K562 (cell line): ENCODE data around the gene FAM167B. TPM values are rescaled to one million over a fixed set of nuclear protein-coding genes. Genes with fewer than 3 reads are reported as not detected.

Experiments
- ARID1B ChIP-seq: fragments of 450-650 bp; IDR thresholded peaks from 2 replicates; pipeline ENCODE4 v1.6.1; 2016; ENCODE audit warnings: antibody characterized with exemption, mild to moderate bottlenecking, inconsistent platforms
- BCOR ChIP-seq: fragments of 450-650 bp; IDR thresholded peaks from 2 replicates; pipeline ENCODE4 v1.6.1; 2016
- BDP1 ChIP-seq: IDR thresholded peaks from 3 replicates; pipeline ENCODE4 v1.6.1; 2011; ENCODE audit not compliant: insufficient read length, insufficient read depth
- DNMT1 ChIP-seq: fragments of 450-650 bp; IDR thresholded peaks from 2 replicates; pipeline ENCODE4 v1.6.1; 2016; ENCODE audit warnings: antibody characterized with exemption, mild to moderate bottlenecking
- MCM3 ChIP-seq: fragments of 450-650 bp; IDR thresholded peaks from 2 replicates; pipeline ENCODE4 v1.6.1; 2016
- MLX ChIP-seq, 2 experiments: fragments of 450-650 bp in 1 of 2; sonication (generic) in 1 of 2; formaldehyde crosslinking; conservative IDR thresholded peaks; 2 replicates each; pipeline versions ENCODE4 v1.4.0 to v1.8.1; 2020 to 2022; ENCODE audit warnings: mild to moderate bottlenecking in 1 of 2, missing genetic modification reagents in 1 of 2
- MTA1 ChIP-seq: fragments of 450-650 bp; IDR thresholded peaks from 2 replicates; pipeline ENCODE4 v1.6.1; 2017; ENCODE audit warnings: borderline replicate concordance
- NFRKB ChIP-seq: fragments of 450-650 bp; IDR thresholded peaks from 2 replicates; pipeline ENCODE4 v1.6.1; 2016; ENCODE audit warnings: low read depth
- NR4A1 ChIP-seq, 2 experiments: fragments of 250-450 bp in 1 of 2; fragments of 450-650 bp in 1 of 2; sonication (Bioruptor Pico) in 1 of 2; IDR thresholded peaks; 2 replicates each; pipeline versions ENCODE4 v1.4.0 to v1.6.1; 2016 to 2020; ENCODE audit warnings: mild to moderate bottlenecking in 2 of 2, missing compliant biosample characterization in 1 of 2, missing genetic modification characterization in 1 of 2, moderate library complexity in 1 of 2
- RBFOX2 ChIP-seq: fragments of 200-400 bp; formaldehyde crosslinking; IDR thresholded peaks from 2 replicates; pipeline ENCODE4 v1.6.1; 2017; ENCODE audit warnings: low read depth, mild to moderate bottlenecking, low read length, moderate library complexity
- TEAD4 ChIP-seq, 2 experiments: sonication (generic) in 1 of 2; formaldehyde crosslinking in 1 of 2; IDR thresholded peaks; 2 replicates each; pipeline versions ENCODE4 v1.6.1 to v1.8.0; 2012 to 2022; ENCODE audit warnings: borderline replicate concordance in 1 of 2, inconsistent platforms in 1 of 2, low read length in 1 of 2, mild to moderate bottlenecking in 1 of 2, missing genetic modification reagents in 1 of 2
- ZNF12 ChIP-seq: sonication (generic); formaldehyde crosslinking; IDR thresholded peaks from 2 replicates; pipeline ENCODE4 v1.4.0; 2020; ENCODE audit warnings: mild to moderate bottlenecking, missing genetic modification reagents
- ZNF165 ChIP-seq: fragments of 250-450 bp; sonication (Bioruptor Pico); IDR thresholded peaks from 2 replicates; pipeline ENCODE4 v1.4.0; 2020; ENCODE audit warnings: borderline replicate concordance
- ZNF717 ChIP-seq: fragments of 250-450 bp; sonication (Bioruptor Pico); IDR thresholded peaks from 2 replicates; pipeline ENCODE4 v1.5.0; 2021
- polyA plus RNA-seq, 8 experiments: library from polyadenylated mRNA; depleted of rRNA in 4 of 8; stranded (reverse) in 5 of 8; unstranded in 3 of 8; fragments of >200 nt; fragmentation: Nextera tagmentation in 2 of 8; fragmentation: Illumina TruSeq in 1 of 8; extraction: Ambion mirVana in 2 of 8; extraction: Trizol in 1 of 8; gene quantifications; 2 replicates each; pipeline versions ENCODE4 v1.2.1 to v1.2.3, GENCODE V29; 2011 to 2014; ENCODE audit warnings: inconsistent platforms in 1 of 8, missing spikeins in 1 of 8
- total RNA-seq, 7 experiments: library from RNA; depleted of rRNA in 6 of 7; stranded (reverse); fragments of >200 nt in 6 of 7; fragmentation: Illumina TruSeq in 2 of 7; extraction: Trizol in 2 of 7; gene quantifications; 2 replicates each; pipeline versions ENCODE4 v1.2.1 to v1.2.3, GENCODE V29; 2011 to 2021; ENCODE audit warnings: low replicate concordance in 1 of 7
- TF ChIP-seq, protein P1 (sequence below): sonication (generic); formaldehyde crosslinking; IDR thresholded peaks from 2 replicates; pipeline ENCODE4 v1.8.0; 2022; ENCODE audit warnings: mild to moderate bottlenecking, missing genetic modification reagents
- TF ChIP-seq, protein P2 (sequence below): sonication (generic); formaldehyde crosslinking; IDR thresholded peaks from 2 replicates; pipeline ENCODE4 v1.8.1; 2023; ENCODE audit warnings: mild to moderate bottlenecking, missing genetic modification reagents
- TF ChIP-seq, protein P3 (sequence below): sonication (generic); formaldehyde crosslinking; IDR thresholded peaks from 2 replicates; pipeline ENCODE4 v1.9.0; 2022; ENCODE audit warnings: mild to moderate bottlenecking, missing genetic modification reagents
- TF ChIP-seq, protein P4 (sequence below): sonication (generic); formaldehyde crosslinking; IDR thresholded peaks from 2 replicates; pipeline ENCODE4 v1.8.0; 2023; ENCODE audit warnings: missing genetic modification reagents, mild to moderate bottlenecking, borderline replicate concordance

FAM167B gene
- total and polyA plus RNA-seq, 9 of the 15 experiments (the other 6 are each of a cell fraction or from before 2014, with no cell fraction given): not detected

- TF ChIP-seq NFRKB (peak; percentile 52), DNMT1 (0 out of 2 replicates have a peak, but pooled peaks have one; percentile 59), ZNF717 (no peak), MTA1 (peak; percentile 74), ZNF165 (0 out of 2 replicates have a peak, but pooled peaks have one; percentile 30), BDP1 (no peak), NR4A1 (CRISPR knock-in tag; IDR thresholded peaks at IDR 0.05) (no peak), NR4A1 (tag; IDR thresholded peaks at IDR 0.05) (no peak), TEAD4 (IDR thresholded peaks at IDR 0.05; ENCODE audit: low read length) (peak; percentile 38; the same call in 1 of the 2 replicates), TEAD4 (CRISPR knock-in tag; IDR thresholded peaks at IDR 0.05; ENCODE audit: borderline replicate concordance) (no peak), ZNF12 (CRISPR knock-in tag) (peak; percentile 72; the same call in 1 of the 2 replicates), MLX (CRISPR knock-in tag; conservative IDR thresholded peaks at IDR 0.05) (no peak), MCM3 (no peak), ARID1B (peak; percentile 30), BCOR (peak; percentile 97), RBFOX2 (peak; percentile 97)
- TF ChIP-seq, protein P1, sequence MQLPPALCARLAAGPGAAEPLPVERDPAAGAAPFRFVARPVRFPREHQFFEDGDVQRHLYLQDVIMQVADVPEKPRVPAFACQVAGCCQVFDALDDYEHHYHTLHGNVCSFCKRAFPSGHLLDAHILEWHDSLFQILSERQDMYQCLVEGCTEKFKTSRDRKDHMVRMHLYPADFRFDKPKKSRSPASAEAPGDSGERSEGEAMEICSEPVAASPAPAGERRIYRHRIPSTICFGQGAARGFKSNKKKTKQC (CRISPR knock-in tag): peak; percentile 52; the same call in 1 of the 2 replicates
- TF ChIP-seq, protein P2, sequence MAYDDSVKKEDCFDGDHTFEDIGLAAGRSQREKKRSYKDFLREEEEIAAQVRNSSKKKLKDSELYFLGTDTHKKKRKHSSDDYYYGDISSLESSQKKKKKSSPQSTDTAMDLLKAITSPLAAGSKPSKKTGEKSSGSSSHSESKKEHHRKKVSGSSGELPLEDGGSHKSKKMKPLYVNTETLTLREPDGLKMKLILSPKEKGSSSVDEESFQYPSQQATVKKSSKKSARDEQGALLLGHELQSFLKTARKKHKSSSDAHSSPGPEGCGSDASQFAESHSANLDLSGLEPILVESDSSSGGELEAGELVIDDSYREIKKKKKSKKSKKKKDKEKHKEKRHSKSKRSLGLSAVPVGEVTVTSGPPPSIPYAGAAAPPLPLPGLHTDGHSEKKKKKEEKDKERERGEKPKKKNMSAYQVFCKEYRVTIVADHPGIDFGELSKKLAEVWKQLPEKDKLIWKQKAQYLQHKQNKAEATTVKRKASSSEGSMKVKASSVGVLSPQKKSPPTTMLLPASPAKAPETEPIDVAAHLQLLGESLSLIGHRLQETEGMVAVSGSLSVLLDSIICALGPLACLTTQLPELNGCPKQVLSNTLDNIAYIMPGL: peak; percentile 54; the same call in 1 of the 2 replicates
- TF ChIP-seq, protein P3, sequence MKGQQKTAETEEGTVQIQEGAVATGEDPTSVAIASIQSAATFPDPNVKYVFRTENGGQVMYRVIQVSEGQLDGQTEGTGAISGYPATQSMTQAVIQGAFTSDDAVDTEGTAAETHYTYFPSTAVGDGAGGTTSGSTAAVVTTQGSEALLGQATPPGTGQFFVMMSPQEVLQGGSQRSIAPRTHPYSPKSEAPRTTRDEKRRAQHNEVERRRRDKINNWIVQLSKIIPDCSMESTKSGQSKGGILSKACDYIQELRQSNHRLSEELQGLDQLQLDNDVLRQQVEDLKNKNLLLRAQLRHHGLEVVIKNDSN (CRISPR knock-in tag): no peak
- TF ChIP-seq, protein P4, sequence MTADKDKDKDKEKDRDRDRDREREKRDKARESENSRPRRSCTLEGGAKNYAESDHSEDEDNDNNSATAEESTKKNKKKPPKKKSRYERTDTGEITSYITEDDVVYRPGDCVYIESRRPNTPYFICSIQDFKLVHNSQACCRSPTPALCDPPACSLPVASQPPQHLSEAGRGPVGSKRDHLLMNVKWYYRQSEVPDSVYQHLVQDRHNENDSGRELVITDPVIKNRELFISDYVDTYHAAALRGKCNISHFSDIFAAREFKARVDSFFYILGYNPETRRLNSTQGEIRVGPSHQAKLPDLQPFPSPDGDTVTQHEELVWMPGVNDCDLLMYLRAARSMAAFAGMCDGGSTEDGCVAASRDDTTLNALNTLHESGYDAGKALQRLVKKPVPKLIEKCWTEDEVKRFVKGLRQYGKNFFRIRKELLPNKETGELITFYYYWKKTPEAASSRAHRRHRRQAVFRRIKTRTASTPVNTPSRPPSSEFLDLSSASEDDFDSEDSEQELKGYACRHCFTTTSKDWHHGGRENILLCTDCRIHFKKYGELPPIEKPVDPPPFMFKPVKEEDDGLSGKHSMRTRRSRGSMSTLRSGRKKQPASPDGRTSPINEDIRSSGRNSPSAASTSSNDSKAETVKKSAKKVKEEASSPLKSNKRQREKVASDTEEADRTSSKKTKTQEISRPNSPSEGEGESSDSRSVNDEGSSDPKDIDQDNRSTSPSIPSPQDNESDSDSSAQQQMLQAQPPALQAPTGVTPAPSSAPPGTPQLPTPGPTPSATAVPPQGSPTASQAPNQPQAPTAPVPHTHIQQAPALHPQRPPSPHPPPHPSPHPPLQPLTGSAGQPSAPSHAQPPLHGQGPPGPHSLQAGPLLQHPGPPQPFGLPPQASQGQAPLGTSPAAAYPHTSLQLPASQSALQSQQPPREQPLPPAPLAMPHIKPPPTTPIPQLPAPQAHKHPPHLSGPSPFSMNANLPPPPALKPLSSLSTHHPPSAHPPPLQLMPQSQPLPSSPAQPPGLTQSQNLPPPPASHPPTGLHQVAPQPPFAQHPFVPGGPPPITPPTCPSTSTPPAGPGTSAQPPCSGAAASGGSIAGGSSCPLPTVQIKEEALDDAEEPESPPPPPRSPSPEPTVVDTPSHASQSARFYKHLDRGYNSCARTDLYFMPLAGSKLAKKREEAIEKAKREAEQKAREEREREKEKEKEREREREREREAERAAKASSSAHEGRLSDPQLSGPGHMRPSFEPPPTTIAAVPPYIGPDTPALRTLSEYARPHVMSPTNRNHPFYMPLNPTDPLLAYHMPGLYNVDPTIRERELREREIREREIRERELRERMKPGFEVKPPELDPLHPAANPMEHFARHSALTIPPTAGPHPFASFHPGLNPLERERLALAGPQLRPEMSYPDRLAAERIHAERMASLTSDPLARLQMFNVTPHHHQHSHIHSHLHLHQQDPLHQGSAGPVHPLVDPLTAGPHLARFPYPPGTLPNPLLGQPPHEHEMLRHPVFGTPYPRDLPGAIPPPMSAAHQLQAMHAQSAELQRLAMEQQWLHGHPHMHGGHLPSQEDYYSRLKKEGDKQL: no peak
These were observed 44.9 kb downstream of the FAM167B start, which contains the start of gene HDAC1 (continued) for GRCh38 chr1:32291708-32292538.
